Mammary epithelial cell (primary cell): ENCODE data around the gene NFATC2IP.

Experiments
- CTCF ChIP-seq, 2 donors: IDR thresholded peaks in 1 of 2; conservative IDR thresholded peaks in 1 of 2; 2 replicates each; pipeline ENCODE4 v1.5.1; 2011 to 2012; ENCODE audit warnings: inconsistent platforms in 2 of 2, low read length in 2 of 2, mild to moderate bottlenecking in 2 of 2, control low read depth in 1 of 2, low read depth in 1 of 2; ENCODE audit not compliant: insufficient read depth in 1 of 2; ENCODE audit errors: extremely low read depth in 1 of 2
- EZH2 ChIP-seq: IDR thresholded peaks from 2 replicates; pipeline ENCODE4 v1.6.1; 2012; ENCODE audit warnings: low read length, inconsistent platforms, borderline replicate concordance

GRCh38 chr16:28977703-28978662 is 27.2 kb downstream of the NFATC2IP start:
- TF ChIP-seq CTCF (conservative IDR thresholded peaks at IDR 0.05 in 1 of 2, IDR thresholded peaks at IDR 0.05 in 1 of 2; ENCODE audit: extremely low read depth in 1 of 2, insufficient read depth in 1 of 2, low read depth in 1 of 2, low read length in 2 of 2) (peak; percentile 47 to 77), EZH2 (no peak)
